ENCODE results near the gene DCXR. TPM values are rescaled to one million over a fixed set of nuclear protein-coding genes. Genes with fewer than 3 reads are reported as not detected.

Gene DCXR
- total and polyA plus RNA-seq, 2 of the 13 experiments (the other 11 are each of a cell fraction or from before 2014, with no cell fraction given) = 287 to 311 TPM

DNA sequence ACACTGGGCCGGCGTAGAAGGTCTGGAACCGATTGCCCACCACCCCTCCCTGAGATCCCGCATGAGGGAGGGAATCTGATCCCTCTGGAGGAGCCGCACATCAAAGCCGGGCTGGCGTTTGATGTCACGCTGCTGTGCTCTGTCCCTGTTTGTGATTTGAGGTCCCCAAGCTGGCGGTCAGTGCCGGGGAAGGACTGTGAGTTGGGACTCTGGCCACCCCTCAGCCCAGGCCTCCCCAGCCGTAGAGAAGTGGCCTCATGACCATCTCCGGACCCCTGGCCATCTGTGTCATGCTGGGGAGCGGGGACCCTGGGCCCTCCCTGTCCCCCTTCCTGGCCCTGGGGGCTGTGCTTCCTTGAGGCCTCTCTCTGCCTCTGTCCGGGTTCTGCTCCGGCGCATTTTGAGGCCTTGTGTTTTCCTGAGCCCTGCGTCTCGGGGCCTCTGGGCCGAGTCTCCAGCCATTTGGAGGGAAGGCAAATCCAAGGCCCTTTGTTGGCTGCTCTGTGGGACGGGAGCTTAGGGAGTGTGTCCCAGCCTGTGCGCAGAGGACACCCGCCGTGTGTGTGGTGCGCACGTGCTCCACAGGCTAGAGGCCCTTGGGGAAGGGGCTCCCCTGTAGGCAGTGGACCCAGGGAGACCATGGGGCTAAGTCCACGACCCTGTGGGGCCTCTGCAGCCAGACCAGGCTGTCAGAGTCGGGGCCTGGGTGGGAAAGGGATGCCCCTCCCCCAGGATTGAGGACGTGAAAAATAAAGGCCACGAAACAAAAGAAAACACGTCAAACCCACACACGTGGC lies 45.0 kb downstream of the DCXR start (continued):
- TF ChIP-seq, protein P1, sequence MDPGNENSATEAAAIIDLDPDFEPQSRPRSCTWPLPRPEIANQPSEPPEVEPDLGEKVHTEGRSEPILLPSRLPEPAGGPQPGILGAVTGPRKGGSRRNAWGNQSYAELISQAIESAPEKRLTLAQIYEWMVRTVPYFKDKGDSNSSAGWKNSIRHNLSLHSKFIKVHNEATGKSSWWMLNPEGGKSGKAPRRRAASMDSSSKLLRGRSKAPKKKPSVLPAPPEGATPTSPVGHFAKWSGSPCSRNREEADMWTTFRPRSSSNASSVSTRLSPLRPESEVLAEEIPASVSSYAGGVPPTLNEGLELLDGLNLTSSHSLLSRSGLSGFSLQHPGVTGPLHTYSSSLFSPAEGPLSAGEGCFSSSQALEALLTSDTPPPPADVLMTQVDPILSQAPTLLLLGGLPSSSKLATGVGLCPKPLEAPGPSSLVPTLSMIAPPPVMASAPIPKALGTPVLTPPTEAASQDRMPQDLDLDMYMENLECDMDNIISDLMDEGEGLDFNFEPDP (CRISPR knock-in tag; conservative IDR thresholded peaks at IDR 0.05) = no peak
- TF ChIP-seq ZNF549 (CRISPR knock-in tag; IDR thresholded peaks at IDR 0.05) (0 out of 2 replicates have a peak, but pooled peaks have one; percentile 72), SRSF1 (optimal IDR thresholded peaks at IDR 0.05; ENCODE audit: low read depth, low read length) (peak; percentile 82), ZNF121 (CRISPR knock-in tag; IDR thresholded peaks at IDR 0.05) (no peak; the same call in none of the 2 replicates), CCDC6 (CRISPR knock-in tag; IDR thresholded peaks at IDR 0.05) (peak; percentile 71), NAIF1 (CRISPR knock-in tag; IDR thresholded peaks at IDR 0.05; ENCODE audit: borderline replicate concordance) (peak; percentile 89), ZNF879 (CRISPR knock-in tag; IDR thresholded peaks at IDR 0.05) (peak; percentile 96; the same call in 1 of the 2 replicates), ZSCAN25 (CRISPR knock-in tag; IDR thresholded peaks at IDR 0.05) (peak; percentile 94), MAF1 (CRISPR knock-in tag; IDR thresholded peaks at IDR 0.05; ENCODE audit: borderline replicate concordance) (0 out of 2 replicates have a peak, but pooled peaks have one; percentile 44), MAFK (conservative IDR thresholded peaks at IDR 0.05 in 1 of 2, IDR thresholded peaks at IDR 0.05 in 1 of 2; ENCODE audit: low read length in 2 of 2) (no peak), HMG20B (CRISPR knock-in tag; conservative IDR thresholded peaks at IDR 0.05) (peak; percentile 72; the same call in 1 of the 2 replicates), CBX1 (IDR thresholded peaks at IDR 0.05; ENCODE audit: low read depth) (peak; percentile 93), SRY (CRISPR knock-in tag; IDR thresholded peaks at IDR 0.05) (peak; percentile 97), ZNF232 (CRISPR knock-in tag; IDR thresholded peaks at IDR 0.05; ENCODE audit: borderline replicate concordance) (peak; percentile 97), ZNF136 (CRISPR knock-in tag; IDR thresholded peaks at IDR 0.05; ENCODE audit: low read depth) (0 out of 2 replicates have a peak, but pooled peaks have one; percentile 88), HNF4A (CRISPR knock-in tag; IDR thresholded peaks at IDR 0.05) (peak; percentile 99)
- TF ChIP-seq, protein P2, sequence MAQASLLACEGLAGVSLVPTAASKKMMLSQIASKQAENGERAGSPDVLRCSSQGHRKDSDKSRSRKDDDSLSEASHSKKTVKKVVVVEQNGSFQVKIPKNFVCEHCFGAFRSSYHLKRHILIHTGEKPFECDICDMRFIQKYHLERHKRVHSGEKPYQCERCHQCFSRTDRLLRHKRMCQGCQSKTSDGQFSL (CRISPR knock-in tag; IDR thresholded peaks at IDR 0.05) = peak; percentile 69
- TF ChIP-seq, protein P3, sequence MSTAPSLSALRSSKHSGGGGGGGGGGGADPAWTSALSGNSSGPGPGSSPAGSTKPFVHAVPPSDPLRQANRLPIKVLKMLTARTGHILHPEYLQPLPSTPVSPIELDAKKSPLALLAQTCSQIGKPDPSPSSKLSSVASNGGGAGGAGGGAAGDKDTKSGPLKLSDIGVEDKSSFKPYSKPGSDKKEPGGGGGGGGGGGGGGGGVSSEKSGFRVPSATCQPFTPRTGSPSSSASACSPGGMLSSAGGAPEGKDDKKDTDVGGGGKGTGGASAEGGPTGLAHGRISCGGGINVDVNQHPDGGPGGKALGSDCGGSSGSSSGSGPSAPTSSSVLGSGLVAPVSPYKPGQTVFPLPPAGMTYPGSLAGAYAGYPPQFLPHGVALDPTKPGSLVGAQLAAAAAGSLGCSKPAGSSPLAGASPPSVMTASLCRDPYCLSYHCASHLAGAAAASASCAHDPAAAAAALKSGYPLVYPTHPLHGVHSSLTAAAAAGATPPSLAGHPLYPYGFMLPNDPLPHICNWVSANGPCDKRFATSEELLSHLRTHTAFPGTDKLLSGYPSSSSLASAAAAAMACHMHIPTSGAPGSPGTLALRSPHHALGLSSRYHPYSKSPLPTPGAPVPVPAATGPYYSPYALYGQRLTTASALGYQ (CRISPR knock-in tag; IDR thresholded peaks at IDR 0.05) = peak; percentile 67
- TF ChIP-seq, protein P4, sequence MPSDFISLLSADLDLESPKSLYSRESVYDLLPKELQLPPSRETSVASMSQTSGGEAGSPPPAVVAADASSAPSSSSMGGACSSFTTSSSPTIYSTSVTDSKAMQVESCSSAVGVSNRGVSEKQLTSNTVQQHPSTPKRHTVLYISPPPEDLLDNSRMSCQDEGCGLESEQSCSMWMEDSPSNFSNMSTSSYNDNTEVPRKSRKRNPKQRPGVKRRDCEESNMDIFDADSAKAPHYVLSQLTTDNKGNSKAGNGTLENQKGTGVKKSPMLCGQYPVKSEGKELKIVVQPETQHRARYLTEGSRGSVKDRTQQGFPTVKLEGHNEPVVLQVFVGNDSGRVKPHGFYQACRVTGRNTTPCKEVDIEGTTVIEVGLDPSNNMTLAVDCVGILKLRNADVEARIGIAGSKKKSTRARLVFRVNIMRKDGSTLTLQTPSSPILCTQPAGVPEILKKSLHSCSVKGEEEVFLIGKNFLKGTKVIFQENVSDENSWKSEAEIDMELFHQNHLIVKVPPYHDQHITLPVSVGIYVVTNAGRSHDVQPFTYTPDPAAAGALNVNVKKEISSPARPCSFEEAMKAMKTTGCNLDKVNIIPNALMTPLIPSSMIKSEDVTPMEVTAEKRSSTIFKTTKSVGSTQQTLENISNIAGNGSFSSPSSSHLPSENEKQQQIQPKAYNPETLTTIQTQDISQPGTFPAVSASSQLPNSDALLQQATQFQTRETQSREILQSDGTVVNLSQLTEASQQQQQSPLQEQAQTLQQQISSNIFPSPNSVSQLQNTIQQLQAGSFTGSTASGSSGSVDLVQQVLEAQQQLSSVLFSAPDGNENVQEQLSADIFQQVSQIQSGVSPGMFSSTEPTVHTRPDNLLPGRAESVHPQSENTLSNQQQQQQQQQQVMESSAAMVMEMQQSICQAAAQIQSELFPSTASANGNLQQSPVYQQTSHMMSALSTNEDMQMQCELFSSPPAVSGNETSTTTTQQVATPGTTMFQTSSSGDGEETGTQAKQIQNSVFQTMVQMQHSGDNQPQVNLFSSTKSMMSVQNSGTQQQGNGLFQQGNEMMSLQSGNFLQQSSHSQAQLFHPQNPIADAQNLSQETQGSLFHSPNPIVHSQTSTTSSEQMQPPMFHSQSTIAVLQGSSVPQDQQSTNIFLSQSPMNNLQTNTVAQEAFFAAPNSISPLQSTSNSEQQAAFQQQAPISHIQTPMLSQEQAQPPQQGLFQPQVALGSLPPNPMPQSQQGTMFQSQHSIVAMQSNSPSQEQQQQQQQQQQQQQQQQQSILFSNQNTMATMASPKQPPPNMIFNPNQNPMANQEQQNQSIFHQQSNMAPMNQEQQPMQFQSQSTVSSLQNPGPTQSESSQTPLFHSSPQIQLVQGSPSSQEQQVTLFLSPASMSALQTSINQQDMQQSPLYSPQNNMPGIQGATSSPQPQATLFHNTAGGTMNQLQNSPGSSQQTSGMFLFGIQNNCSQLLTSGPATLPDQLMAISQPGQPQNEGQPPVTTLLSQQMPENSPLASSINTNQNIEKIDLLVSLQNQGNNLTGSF (CRISPR knock-in tag; IDR thresholded peaks at IDR 0.05) = peak; percentile 96
